ENCODE data around the gene MMD2.

MMD2 gene

GRCh38 chr7:4857189-4857588 lies 101.8 kb downstream of the MMD2 start:
- no peaks in the 10 kb centered on the region for H4K20me1 ChIP-seq (ENCODE audit: insufficient read depth, low read length)
- H3K79me2 ChIP-seq (ENCODE audit: insufficient read depth, low read length) = no peaks in the 10 kb centered on the region
- TF ChIP-seq EZH2 (IDR thresholded peaks at IDR 0.05; ENCODE audit: borderline replicate concordance, low read length) (no peak), CTCF (IDR thresholded peaks at IDR 0.05; ENCODE audit: low read length) (no peak)
- no peak overlapping the region for H3K27ac ChIP-seq (ENCODE audit: low read depth, low read length, poor library complexity, severe bottlenecking)
- no peak overlapping the region for H2AFZ ChIP-seq (ENCODE audit: low read length)
- no peaks in the 10 kb centered on the region for H3F3A ChIP-seq (ENCODE audit: insufficient read depth, low read length)
- H3K36me3 ChIP-seq (ENCODE audit: insufficient read depth, low read length) = no peaks in the 10 kb centered on the region
- no peak overlapping the region for H3K4me3 ChIP-seq (ENCODE audit: low read depth, low read length, poor library complexity, severe bottlenecking)
- no peak overlapping the region for H3K9ac ChIP-seq (ENCODE audit: low read length)
- H3K4me2 ChIP-seq (ENCODE audit: low read length) = no peak overlapping the region
- no peaks in the 10 kb centered on the region for H3K4me1 ChIP-seq (ENCODE audit: insufficient read depth, low read length, severe bottlenecking)
- no peaks in the 10 kb centered on the region for H3K9me3 ChIP-seq (ENCODE audit: low read length)
- H3K27me3 ChIP-seq (ENCODE audit: insufficient read depth, low read length) = peaks cover 8% of the 10 kb centered on the region; the same call in 1 of the 2 replicates
- no peaks in the 10 kb centered on the region for H3K9me2 ChIP-seq (ENCODE audit: low read depth, low read length)

- no peaks in the 10 kb centered on the region for H3F3A ChIP-seq (ENCODE audit: insufficient read depth, low read length)
- TF ChIP-seq CTCF (IDR thresholded peaks at IDR 0.05; ENCODE audit: low read length) (no peak), EZH2 (IDR thresholded peaks at IDR 0.05; ENCODE audit: borderline replicate concordance, low read length) (no peak)
- H3K4me1 ChIP-seq (ENCODE audit: insufficient read depth, low read length, severe bottlenecking) = no peaks in the 10 kb centered on the region
- peaks cover 8% of the 10 kb centered on the region; the same call in 1 of the 2 replicates for H3K27me3 ChIP-seq (ENCODE audit: insufficient read depth, low read length)
- H4K20me1 ChIP-seq (ENCODE audit: insufficient read depth, low read length) = no peaks in the 10 kb centered on the region
- H3K27ac ChIP-seq (ENCODE audit: low read depth, low read length, poor library complexity, severe bottlenecking) = no peak overlapping the region
- no peak overlapping the region for H2AFZ ChIP-seq (ENCODE audit: low read length)
- no peaks in the 10 kb centered on the region for H3K36me3 ChIP-seq (ENCODE audit: insufficient read depth, low read length)
- H3K4me3 ChIP-seq (ENCODE audit: low read depth, low read length, poor library complexity, severe bottlenecking) = no peak overlapping the region
- H3K79me2 ChIP-seq (ENCODE audit: insufficient read depth, low read length) = no peaks in the 10 kb centered on the region
- H3K4me2 ChIP-seq (ENCODE audit: low read length) = no peak overlapping the region
- no peaks in the 10 kb centered on the region for H3K9me2 ChIP-seq (ENCODE audit: low read depth, low read length)
- H3K9me3 ChIP-seq (ENCODE audit: low read length) = no peaks in the 10 kb centered on the region
- no peak overlapping the region for H3K9ac ChIP-seq (ENCODE audit: low read length)
Observed at GRCh38 chr7:4856336-4857057, 102.5 kb downstream of the MMD2 start.
